ENCODE measurements around the gene STRN4.
"Not testable (repeated sequence)": the region's sequence is repeated elsewhere in the genome, so short reads cannot be mapped to it uniquely, and the experiment has no call there.

The STRN4 gene

DNA sequence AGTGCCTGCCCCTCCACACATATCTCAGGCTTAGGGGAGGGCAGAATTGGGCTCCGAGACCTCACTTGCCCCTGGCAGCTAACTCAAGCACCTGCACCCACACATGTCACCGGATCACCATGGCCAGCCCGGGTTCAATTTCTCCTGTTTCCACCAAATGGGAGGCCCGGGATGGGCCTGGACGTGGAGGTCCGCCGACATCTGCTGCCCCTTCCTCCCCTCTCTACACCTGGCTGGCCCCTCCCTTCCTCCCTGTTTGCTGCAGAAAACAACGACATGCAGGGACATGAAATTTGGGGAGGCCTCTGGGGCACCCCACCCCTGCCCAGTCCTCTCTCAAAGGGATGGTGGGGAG lies 30.7 kb downstream of the STRN4 start:
- DNase-seq (ENCODE audit: extremely low spot score) = no peak

DNA sequence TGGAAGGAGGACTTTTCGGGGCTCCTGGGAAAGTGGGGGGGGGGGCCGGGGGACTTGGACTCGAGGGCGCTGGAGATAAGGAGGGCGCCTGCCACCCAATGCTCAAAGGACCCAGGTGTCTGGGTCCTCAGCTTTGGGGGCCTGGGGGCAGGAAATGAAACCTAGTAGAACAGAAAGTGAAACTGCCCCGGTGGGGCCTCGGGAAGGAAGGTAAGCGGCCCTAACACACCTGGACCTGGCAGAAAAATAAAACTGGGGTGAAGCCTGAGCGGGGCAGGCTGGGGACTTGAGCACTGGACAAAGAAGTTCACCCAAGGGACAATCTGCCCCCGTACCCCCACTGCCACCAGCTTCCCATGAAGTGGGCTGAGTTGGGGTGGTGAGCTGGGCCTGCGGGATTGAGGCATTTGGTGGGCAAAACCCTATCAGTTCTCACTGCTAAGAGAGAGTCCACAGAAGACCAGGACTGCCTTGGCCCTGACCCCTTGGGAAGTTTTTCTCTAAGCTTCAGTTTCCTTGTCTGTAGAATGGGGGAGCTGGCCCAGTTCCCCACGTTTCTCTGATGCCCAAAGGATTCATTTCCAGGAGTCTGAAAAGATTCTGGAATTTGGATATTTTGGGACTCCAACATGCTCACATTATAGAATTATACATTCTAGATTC lies 31.7 kb downstream of the STRN4 start:
- TF ChIP-seq LEF1 (IDR thresholded peaks at IDR 0.05; ENCODE audit: borderline replicate concordance) (no peak), CTBP1 (IDR thresholded peaks at IDR 0.05; ENCODE audit: borderline replicate concordance) (no peak), FOXA1 (IDR thresholded peaks at IDR 0.05) (no peak), SP1 (IDR thresholded peaks at IDR 0.05) (no peak), HDGF (IDR thresholded peaks at IDR 0.05; ENCODE audit: borderline replicate concordance) (no peak), FOXK2 (IDR thresholded peaks at IDR 0.05) (no peak)
- CTCF ChIA-PET = interaction anchor here (0.6 to 2.0 kb wide), 2 partner anchors 10 to 13 kb away, joined by 3 to 11 read pairs; no protein-coding TSS in a partner anchor
- no peak for DNase-seq (ENCODE audit: extremely low spot score)
- POLR2A ChIA-PET = interaction anchor here (0.8 kb wide), 1 partner anchor 8 kb away, joined by 3 read pairs; no protein-coding TSS in a partner anchor

More for the DNA sequence above, 30.7 kb downstream of the STRN4 start:
- POLR2A ChIA-PET = no interaction called here
- CTCF ChIA-PET = interaction anchor here (0.9 kb wide), 1 partner anchor 11 kb away, joined by 4 read pairs; no protein-coding TSS in a partner anchor
- no peak for TF ChIP-seq CTBP1 (IDR thresholded peaks at IDR 0.05; ENCODE audit: borderline replicate concordance)

DNA sequence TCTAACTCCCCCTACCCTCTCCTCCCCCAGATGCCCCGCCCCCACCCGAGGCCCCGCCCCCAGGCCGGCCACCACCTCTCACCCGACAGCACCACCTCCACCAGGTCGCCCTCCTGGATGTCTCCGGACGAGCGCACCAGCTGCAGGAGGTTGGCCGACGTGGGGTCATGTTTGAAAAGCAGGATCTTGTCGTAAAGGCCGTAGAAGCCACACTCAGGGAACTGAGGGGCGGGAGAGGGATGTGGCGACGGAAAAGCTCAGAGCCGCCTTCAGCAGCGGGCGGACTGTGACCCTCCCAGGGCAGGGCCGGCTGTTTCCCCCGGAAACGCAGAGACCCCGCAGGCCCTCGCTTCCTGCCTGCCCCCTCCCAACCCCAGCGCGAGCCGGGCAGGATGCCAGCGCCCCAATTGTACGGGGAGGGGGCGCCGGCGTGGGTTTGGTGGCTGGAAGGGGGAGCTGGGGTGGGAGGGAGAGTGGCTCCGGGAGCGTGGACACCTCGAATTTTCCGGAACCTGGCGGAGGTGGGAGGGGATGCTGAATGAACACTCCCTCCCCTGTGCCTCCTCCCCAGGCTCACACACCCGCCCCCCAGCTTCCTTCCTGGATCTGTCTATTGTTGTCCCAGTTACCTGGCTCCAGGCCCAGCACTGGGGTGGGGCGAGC lies 32.3 kb downstream of the STRN4 start:
- POLR2A ChIA-PET = interaction anchor here (0.8 kb wide), 1 partner anchor 9 kb away, joined by 3 read pairs; no protein-coding TSS in a partner anchor
- TF ChIP-seq LEF1 (IDR thresholded peaks at IDR 0.05; ENCODE audit: borderline replicate concordance) (no peak), ELF4 (IDR thresholded peaks at IDR 0.05) (no peak), FOXM1 (IDR thresholded peaks at IDR 0.05; ENCODE audit: borderline replicate concordance) (no peak), FOXA1 (IDR thresholded peaks at IDR 0.05) (no peak), FOXK2 (IDR thresholded peaks at IDR 0.05) (no peak), ARNT (IDR thresholded peaks at IDR 0.05) (no peak), HDGF (IDR thresholded peaks at IDR 0.05; ENCODE audit: borderline replicate concordance) (no peak), TARDBP (IDR thresholded peaks at IDR 0.05) (no peak), ZNF384 (IDR thresholded peaks at IDR 0.05) (no peak), NFRKB (IDR thresholded peaks at IDR 0.05) (no peak), BHLHE40 (IDR thresholded peaks at IDR 0.05; ENCODE audit: borderline replicate concordance) (no peak), L3MBTL2 (conservative IDR thresholded peaks at IDR 0.05) (no peak), SP1 (IDR thresholded peaks at IDR 0.05) (no peak), CTBP1 (IDR thresholded peaks at IDR 0.05; ENCODE audit: borderline replicate concordance) (no peak), SUZ12 (IDR thresholded peaks at IDR 0.05) (no peak)
- TF ChIP-seq, protein P1, sequence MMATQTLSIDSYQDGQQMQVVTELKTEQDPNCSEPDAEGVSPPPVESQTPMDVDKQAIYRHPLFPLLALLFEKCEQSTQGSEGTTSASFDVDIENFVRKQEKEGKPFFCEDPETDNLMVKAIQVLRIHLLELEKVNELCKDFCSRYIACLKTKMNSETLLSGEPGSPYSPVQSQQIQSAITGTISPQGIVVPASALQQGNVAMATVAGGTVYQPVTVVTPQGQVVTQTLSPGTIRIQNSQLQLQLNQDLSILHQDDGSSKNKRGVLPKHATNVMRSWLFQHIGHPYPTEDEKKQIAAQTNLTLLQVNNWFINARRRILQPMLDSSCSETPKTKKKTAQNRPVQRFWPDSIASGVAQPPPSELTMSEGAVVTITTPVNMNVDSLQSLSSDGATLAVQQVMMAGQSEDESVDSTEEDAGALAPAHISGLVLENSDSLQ (IDR thresholded peaks at IDR 0.05) = no peak
- CTCF ChIA-PET = interaction anchor here (0.6 to 2.0 kb wide), 2 partner anchors 9 to 14 kb away, joined by 3 to 11 read pairs; no protein-coding TSS in a partner anchor
- DNase-seq (ENCODE audit: extremely low spot score) = peak; percentile 63

DNA sequence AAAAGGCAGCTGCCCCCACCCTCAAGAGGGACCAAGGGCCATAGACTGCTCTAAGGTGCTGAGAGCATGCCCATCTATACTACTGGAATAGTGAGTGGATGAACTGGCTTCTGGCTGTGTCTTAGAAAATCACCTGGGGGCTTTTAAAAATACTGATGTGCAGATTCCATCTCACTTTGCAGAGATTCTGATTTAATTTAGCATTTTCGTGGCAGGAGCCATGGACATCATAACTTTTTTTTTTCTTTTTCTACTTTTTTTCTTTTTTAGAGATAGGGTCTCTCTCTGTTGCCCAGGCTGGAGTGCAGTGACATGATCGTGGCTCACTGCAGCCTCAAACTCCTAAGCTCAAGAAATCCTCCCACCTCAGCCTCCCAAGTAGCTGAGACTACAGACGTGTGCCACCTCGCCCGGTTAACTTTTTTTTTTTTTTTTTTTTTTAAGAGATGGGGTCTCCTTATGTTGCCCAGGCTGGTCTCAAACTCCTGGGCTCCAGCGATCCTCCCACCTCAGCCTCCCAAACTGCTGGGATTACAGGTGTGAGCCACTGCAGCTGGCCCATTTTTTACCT lies 33.4 kb downstream of the STRN4 start:
- DNase-seq (ENCODE audit: extremely low spot score); POLR2A ChIA-PET: not testable (repeated sequence)
- CTCF ChIA-PET = interaction anchor here (2.0 kb wide), 1 partner anchor 8 kb away, joined by 11 read pairs; no protein-coding TSS in a partner anchor

DNA sequence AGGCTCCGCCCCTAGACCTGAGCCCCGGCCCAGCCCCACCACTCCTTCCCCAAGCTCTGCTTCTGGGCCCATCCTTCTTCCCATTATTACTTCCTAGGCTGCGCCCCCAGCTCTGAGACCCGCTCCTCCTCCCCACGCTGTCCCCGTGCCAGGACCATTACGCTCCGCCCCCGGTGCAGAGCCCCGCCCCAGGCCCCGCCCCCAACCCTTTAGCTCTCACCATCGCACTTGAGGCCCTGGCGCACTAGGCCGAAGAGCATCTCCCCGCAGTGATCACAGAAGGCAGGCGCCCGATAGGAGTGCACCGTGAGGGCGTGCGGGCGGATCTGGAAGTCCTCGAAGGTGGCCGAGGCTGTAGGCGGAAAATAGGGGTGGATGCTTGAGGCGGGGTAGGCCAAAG lies 35.6 kb downstream of the STRN4 start:
- TF ChIP-seq ARNT (IDR thresholded peaks at IDR 0.05) (no peak), TARDBP (IDR thresholded peaks at IDR 0.05) (no peak), CTBP1 (IDR thresholded peaks at IDR 0.05; ENCODE audit: borderline replicate concordance) (no peak), LEF1 (IDR thresholded peaks at IDR 0.05; ENCODE audit: borderline replicate concordance) (no peak)
- DNase-seq (ENCODE audit: extremely low spot score) = peak; percentile 45
- ChIA-PET POLR2A (no interaction called here), CTCF (interaction anchor here (0.5 kb wide), 1 partner anchor 13 kb away, joined by 4 read pairs; no protein-coding TSS in a partner anchor)

DNA sequence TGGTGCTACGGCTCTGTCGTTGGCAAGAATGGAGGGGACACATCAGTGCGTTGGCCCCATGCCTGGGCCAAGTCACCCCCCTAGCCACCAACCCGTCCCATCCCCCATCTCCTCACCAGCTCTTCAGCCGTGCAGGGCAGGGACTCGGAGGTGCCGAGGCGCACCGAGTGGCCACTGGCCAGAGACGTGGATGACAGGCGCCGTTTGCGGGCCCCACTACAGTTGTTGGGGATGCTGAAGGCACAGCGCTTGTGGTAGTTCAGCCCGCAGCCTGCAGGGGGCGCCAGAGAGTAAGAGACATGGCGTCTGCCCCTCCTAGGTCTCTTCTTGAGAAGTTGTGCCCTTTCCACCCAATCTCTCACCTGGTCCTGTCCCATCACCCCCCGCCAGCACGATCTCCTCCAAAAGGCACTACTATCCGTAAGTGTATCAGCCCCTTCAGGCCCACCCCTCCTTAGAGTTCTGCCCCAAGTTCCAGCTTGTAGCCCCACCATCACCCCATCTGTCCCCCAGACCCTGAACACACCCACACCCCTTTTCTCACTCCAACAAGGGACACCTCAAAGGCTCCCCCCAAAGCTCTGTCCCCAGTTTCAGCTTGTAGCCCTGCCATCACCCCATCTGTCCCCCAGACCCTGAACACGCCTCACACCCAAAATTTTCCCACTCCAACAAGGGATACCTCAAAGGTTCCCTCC lies 41.7 kb downstream of the STRN4 start:
- peak; percentile 86 for DNase-seq (ENCODE audit: extremely low spot score)
- CTCF ChIA-PET = interaction anchor here (0.7 to 3.4 kb wide), 9 partner anchors 9 to 106 kb away, joined by 3 to 11 read pairs (median 3); no protein-coding TSS in a partner anchor
- POLR2A ChIA-PET = no interaction called here
- TF ChIP-seq FOXM1 (IDR thresholded peaks at IDR 0.05; ENCODE audit: borderline replicate concordance) = no peak
- TF ChIP-seq BHLHE40 (IDR thresholded peaks at IDR 0.05; ENCODE audit: borderline replicate concordance) = no peak
- TF ChIP-seq ELF4 (IDR thresholded peaks at IDR 0.05) = no peak
- TF ChIP-seq, protein P1 (IDR thresholded peaks at IDR 0.05) = no peak
- TF ChIP-seq SUZ12 (IDR thresholded peaks at IDR 0.05) = no peak
- no peak for TF ChIP-seq TARDBP (IDR thresholded peaks at IDR 0.05)
- TF ChIP-seq FOXA1 (IDR thresholded peaks at IDR 0.05) = no peak
- TF ChIP-seq CTBP1 (IDR thresholded peaks at IDR 0.05; ENCODE audit: borderline replicate concordance) = no peak
- TF ChIP-seq NFRKB (IDR thresholded peaks at IDR 0.05) = no peak
- no peak for TF ChIP-seq ARNT (IDR thresholded peaks at IDR 0.05)
- no peak for TF ChIP-seq SP1 (IDR thresholded peaks at IDR 0.05)
- no peak for TF ChIP-seq ZNF384 (IDR thresholded peaks at IDR 0.05)
- TF ChIP-seq FOXK2 (IDR thresholded peaks at IDR 0.05) = no peak
- TF ChIP-seq LEF1 (IDR thresholded peaks at IDR 0.05; ENCODE audit: borderline replicate concordance) = no peak
- TF ChIP-seq HDGF (IDR thresholded peaks at IDR 0.05; ENCODE audit: borderline replicate concordance) = no peak
- TF ChIP-seq L3MBTL2 (conservative IDR thresholded peaks at IDR 0.05) = no peak
